Ovary (tissue), 9 donors: ENCODE results near the gene EXOC6B. TPM values are rescaled to one million over a fixed set of nuclear protein-coding genes. Genes with fewer than 3 reads are reported as not detected.

Experiments used
- DNase-seq, 5 donors: peaks; one replicate each; pipeline ENCODE4 v3.0.0-alpha.2; 2019 to 2020
- H3K27ac ChIP-seq, 2 donors: fragments of 200-600 bp; one replicate each; pipeline versions ENCODE4 v1.5.1 to v1.8.0; 2019 to 2022
- H3K27me3 ChIP-seq: fragments of 200-600 bp; one replicate; pipeline ENCODE4 v1.8.0; 2022
- H3K36me3 ChIP-seq: fragments of 200-600 bp; sonication (generic); one replicate; pipeline ENCODE4 v1.5.1; 2019
- H3K4me1 ChIP-seq: one replicate; pipeline ENCODE4 v1.8.1; 2013; ENCODE audit warnings: mild to moderate bottlenecking, moderate library complexity; ENCODE audit not compliant: insufficient read depth
- H3K4me3 ChIP-seq: fragments of 200-600 bp; sonication (generic); one replicate; pipeline ENCODE4 v1.5.1; 2017
- H3K9me3 ChIP-seq, 2 donors: fragments of 200-600 bp in 1 of 2; sonication (generic) in 1 of 2; one replicate each; pipeline versions ENCODE4 v1.5.1 to v1.8.1; 2013 to 2019; ENCODE audit warnings: mild to moderate bottlenecking in 1 of 2, moderate library complexity in 1 of 2
- CTCF ChIP-seq, 3 donors: fragments of 450-650 bp in 2 of 3; fragments of 200-600 bp in 1 of 3; IDR thresholded peaks; one replicate each; pipeline versions ENCODE4 v1.5.1 to v1.8.0; 2016 to 2022; ENCODE audit warnings: antibody characterized with exemption in 3 of 3, mild to moderate bottlenecking in 1 of 3
- EP300 ChIP-seq: sonication (generic); formaldehyde crosslinking; IDR thresholded peaks from one replicate; pipeline ENCODE4 v1.6.1; 2017; ENCODE audit warnings: antibody characterized with exemption
- POLR2A ChIP-seq: fragments of 450-650 bp; IDR thresholded peaks from one replicate; pipeline ENCODE4 v1.6.1; 2017; ENCODE audit warnings: antibody characterized with exemption, mild to moderate bottlenecking, moderate library complexity
- WGBS, 3 donors: extraction: QIAGEN DNeasy Blood & Tissue Kit in 1 of 3; methylation state at CpG; one replicate each; pipeline versions ENCODE4 v1.1.5 to v1.1.7; 2013 to 2017; 5-methylcytosine and 5-hydroxymethylcytosine counted together
- intact Hi-C, 4 donors: fragments of 100-400 bp; cut with DNase I; formaldehyde crosslinking; loops; one replicate each; pipeline versions ENCODE4 v1.11.0 to v1.15.1; 2022 to 2023
- polyA plus RNA-seq, 2 donors: library from polyadenylated mRNA; stranded (reverse); fragments of 200-250 nt in 1 of 2; fragments of 350-450 nt in 1 of 2; fragmentation: Illumina TruSeq in 1 of 2; extraction: RNeasy Lipid Tissue Mini Kit (QIAGEN cat#74804) in 1 of 2; gene quantifications; one replicate each; pipeline ENCODE4 v1.2.3, GENCODE V29; 2013 to 2014
- total RNA-seq, 7 donors: library from RNA; depleted of rRNA in 2 of 7; stranded (reverse); fragments of >200 nt in 2 of 7; fragmentation: NEBNext Ultra II Directional in 3 of 7; extraction: Animal tissue kit (Norgen Biotek cat#: 25700) in 3 of 7; gene quantifications; one replicate each; pipeline versions ENCODE4 v1.1.0 to v1.2.4, GENCODE V29; 2016 to 2023
- donor health status: DM: no; HTN: no; CAD: no; lungs with moderate emphysema.
- donor health status: DM: no; HTN: no; CAD: no.
- donor health status: Bipolar disorder and iron deficiency.
- donor health status: DM: yes; HTN: yes; CAD: no.
- donor health status: DM: no; HTN: no; CAD: no.
- donor health status: DM: yes; HTN: yes; CAD: no.

The EXOC6B gene
- total and polyA plus RNA-seq, 9 donors: 11.9 to 84.9 (median 57.8) TPM

DNA sequence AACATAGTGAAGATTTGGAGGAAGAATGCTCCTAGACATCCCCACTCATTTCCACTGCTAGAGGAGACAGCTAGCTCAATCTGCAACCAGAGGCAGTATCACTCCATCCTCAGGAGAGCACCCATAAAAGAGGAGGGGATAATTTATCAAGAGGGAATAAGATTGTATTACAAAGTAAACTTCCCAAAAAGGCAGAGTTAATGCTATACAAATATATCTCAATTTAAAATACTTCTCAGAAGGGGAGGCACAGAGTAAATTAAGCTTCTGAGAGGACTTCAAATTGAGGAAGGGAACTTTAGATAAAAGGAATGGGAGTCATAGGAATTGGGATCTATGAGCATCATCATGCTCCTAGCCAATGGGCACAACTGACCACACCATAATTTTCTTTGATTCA is 29.1 kb downstream of the EXOC6B start:
- DNase-seq: no peak
- Histone ChIP-seq H3K4me3 (no peak overlapping the region), H3K27me3 (no peaks in the 10 kb centered on the region), H3K36me3 (no peaks in the 10 kb centered on the region), H3K9me3 (no peaks in the 10 kb centered on the region), H3K4me1 (no peaks in the 10 kb centered on the region), H3K27ac (no peak overlapping the region)
- TF ChIP-seq EP300 (no peak), CTCF (IDR thresholded peaks at IDR 0.05) (no peak), POLR2A (no peak)
- intact Hi-C loops: no loop called here

DNA sequence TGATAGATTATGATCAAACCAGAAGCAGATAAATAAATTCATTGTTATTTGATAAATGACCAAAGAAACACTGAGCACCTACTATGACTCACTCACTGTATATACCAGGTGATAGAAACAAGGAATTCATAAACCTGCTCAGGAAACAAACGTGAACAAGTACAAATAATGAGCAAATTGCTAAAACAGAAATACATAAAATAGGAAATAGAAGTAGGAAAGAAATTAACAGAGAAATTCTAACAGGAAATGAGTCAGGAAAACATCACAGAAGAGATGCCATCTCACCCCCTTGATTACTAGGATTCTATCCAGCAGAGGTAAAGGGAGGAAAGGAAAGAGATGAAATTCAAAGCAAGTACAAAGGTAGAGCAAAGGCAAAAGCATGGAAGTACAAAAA is 31.3 kb downstream of the EXOC6B start:
- H3K9me3 ChIP-seq: no peaks in the 10 kb centered on the region
- no peak overlapping the region for H3K4me3 ChIP-seq
- intact Hi-C loops: no loop called here
- no peaks in the 10 kb centered on the region for H3K27me3 ChIP-seq
- no peak for DNase-seq
- TF ChIP-seq EP300: no peak
- no peak for TF ChIP-seq POLR2A
- TF ChIP-seq CTCF (IDR thresholded peaks at IDR 0.05): no peak
- WGBS, 3 donors: 69 to 80% (median 76%) methylated on average over 1 of the region's 1 CpG
- no peak overlapping the region for H3K27ac ChIP-seq
- no peaks in the 10 kb centered on the region for H3K4me1 ChIP-seq
- H3K36me3 ChIP-seq: no peaks in the 10 kb centered on the region

DNA sequence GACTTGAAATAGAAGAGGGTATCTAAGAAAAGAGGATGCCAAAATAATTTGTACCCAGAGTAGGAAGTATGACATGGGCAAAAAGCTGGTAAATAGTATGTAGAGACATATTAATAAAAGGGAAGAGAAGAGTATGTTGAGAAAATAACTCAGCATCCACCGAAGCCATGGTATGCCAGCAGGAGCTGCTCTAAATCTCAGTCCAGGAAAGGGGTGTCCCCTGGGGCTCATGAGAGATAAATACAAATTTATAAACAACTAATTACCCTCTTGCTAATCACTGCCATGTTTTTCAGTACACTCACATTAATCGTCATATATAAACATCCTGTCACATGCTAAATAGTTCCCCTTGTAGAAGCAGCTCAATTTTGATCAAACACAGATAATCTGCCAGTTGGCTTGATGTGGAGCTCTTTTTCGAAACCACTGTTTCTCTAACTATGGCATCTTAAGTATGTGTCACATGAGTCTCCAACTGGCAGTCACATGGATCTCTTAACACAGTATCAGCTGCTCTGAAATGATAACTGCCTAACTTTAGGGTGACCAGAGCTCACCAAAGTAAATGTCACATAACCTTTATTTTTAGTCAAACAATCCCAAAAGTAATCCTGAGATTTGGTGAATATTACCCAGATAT is 31.9 kb downstream of the EXOC6B start:
- no peaks in the 10 kb centered on the region for H3K9me3 ChIP-seq
- no peak overlapping the region for H3K4me3 ChIP-seq
- TF ChIP-seq POLR2A: no peak
- TF ChIP-seq CTCF (IDR thresholded peaks at IDR 0.05): no peak
- TF ChIP-seq EP300: no peak
- WGBS, 3 donors: 78 to 87% (median 79%) methylated on average over 3 of the region's 3 CpGs
- no peak for DNase-seq
- no peaks in the 10 kb centered on the region for H3K27me3 ChIP-seq
- H3K36me3 ChIP-seq: no peaks in the 10 kb centered on the region
- no peak overlapping the region for H3K27ac ChIP-seq
- no peaks in the 10 kb centered on the region for H3K4me1 ChIP-seq
- intact Hi-C loops: no loop called here

- TF ChIP-seq CTCF (IDR thresholded peaks at IDR 0.05) (no peak), POLR2A (no peak), EP300 (no peak)
- DNase-seq: no peak
- Histone ChIP-seq H3K4me3 (no peak overlapping the region), H3K27me3 (no peaks in the 10 kb centered on the region), H3K4me1 (no peaks in the 10 kb centered on the region), H3K9me3 (no peaks in the 10 kb centered on the region), H3K27ac (no peak overlapping the region), H3K36me3 (no peaks in the 10 kb centered on the region)
- 85 to 89% (median 85%) methylated on average over 1 of the region's 1 CpG for WGBS, 3 donors
- intact Hi-C loops: no loop called here
These were observed 36.6 kb downstream of the EXOC6B start for GRCh38 chr2:72789241-72789640.
